Lower leg skin (tissue), 4 donors: Measurements from ENCODE around the gene KATNAL2. TPM values are rescaled to one million over a fixed set of nuclear protein-coding genes. Genes with fewer than 3 reads are reported as not detected.
"Not testable (repeated sequence)": the region's sequence is repeated elsewhere in the genome, so short reads cannot be mapped to it uniquely, and the experiment has no call there.

ENCODE experiments used
- DNase-seq, 2 donors: peaks; one replicate each; pipeline ENCODE4 v3.0.0-alpha.2; 2019; ENCODE audit warnings: low spot score in 2 of 2
- H3K4me3 ChIP-seq: fragments of 200-600 bp; sonication (generic); 2 replicates; pipeline ENCODE4 v1.5.1; 2017; ENCODE audit warnings: mild to moderate bottlenecking, low read depth; ENCODE audit not compliant: poor library complexity, severe bottlenecking
- POLR2A ChIP-seq, 2 donors: fragments of 450-650 bp; IDR thresholded peaks; one replicate each; pipeline ENCODE4 v1.6.1; 2016 to 2017; ENCODE audit warnings: antibody characterized with exemption in 2 of 2, mild to moderate bottlenecking in 1 of 2, moderate library complexity in 1 of 2
- WGBS, 2 donors: methylation state at CpG; one replicate each; pipeline ENCODE4 v1.1.5; 2018; 5-methylcytosine and 5-hydroxymethylcytosine counted together
- intact Hi-C: fragments of 100-400 bp; cut with DNase I; formaldehyde crosslinking; loops from one replicate; pipeline ENCODE4 v1.15.0; 2023; ENCODE audit warnings: low total_unique reads
- total RNA-seq, 4 donors: library from RNA; depleted of rRNA; stranded (reverse); fragments of >200 nt; gene quantifications; one replicate each; pipeline ENCODE4 v1.1.0, GENCODE V29; 2016
- TF ChIP-seq, protein P1 (sequence below), 3 donors: fragments of 450-650 bp; IDR thresholded peaks; one replicate each; pipeline ENCODE4 v1.5.1; 2016; ENCODE audit warnings: antibody characterized with exemption in 3 of 3, mild to moderate bottlenecking in 3 of 3, moderate library complexity in 2 of 3

KATNAL2 gene
- total RNA-seq, 4 donors from 2014 or later = 1.1 to 5.6 (median 4.5) TPM

GRCh38 chr18:46969551-46969950 lies 52.1 kb downstream of the KATNAL2 start:
- intact Hi-C loops, H3K4me3 ChIP-seq, DNase-seq: not testable (repeated sequence)
- WGBS, 2 donors = no CpG with 5 or more reads among the region's 32 CpGs

DNA sequence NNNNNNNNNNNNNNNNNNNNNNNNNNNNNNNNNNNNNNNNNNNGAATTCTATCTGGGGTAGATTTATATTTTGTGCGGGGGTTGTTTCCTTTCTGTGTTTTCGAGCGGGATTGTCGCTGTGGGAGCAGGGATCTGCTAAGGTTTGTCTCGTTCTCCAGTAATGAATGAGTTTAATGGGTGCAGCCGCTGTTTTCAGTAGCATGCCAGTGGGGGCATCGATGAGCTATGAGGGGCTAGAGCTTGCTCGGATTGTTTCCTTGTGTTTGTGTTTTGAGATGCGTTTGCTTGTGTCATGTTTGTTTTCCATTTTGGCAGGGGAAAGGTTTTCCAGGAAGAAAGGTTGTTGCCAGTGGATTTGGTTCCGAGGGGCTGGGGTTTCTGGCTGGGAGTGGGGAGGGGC lies 102.5 kb downstream of the KATNAL2 start:
- intact Hi-C loops, DNase-seq, H3K4me3 ChIP-seq: not testable (repeated sequence)
- WGBS, 2 donors = no CpG with 5 or more reads among the region's 10 CpGs

- intact Hi-C loops, DNase-seq, H3K4me3 ChIP-seq: not testable (repeated sequence)
- no CpG with 5 or more reads among the region's 19 CpGs for WGBS, 2 donors
Measured at GRCh38 chr18:47020757-47021156, 103.4 kb downstream of the KATNAL2 start.

DNA sequence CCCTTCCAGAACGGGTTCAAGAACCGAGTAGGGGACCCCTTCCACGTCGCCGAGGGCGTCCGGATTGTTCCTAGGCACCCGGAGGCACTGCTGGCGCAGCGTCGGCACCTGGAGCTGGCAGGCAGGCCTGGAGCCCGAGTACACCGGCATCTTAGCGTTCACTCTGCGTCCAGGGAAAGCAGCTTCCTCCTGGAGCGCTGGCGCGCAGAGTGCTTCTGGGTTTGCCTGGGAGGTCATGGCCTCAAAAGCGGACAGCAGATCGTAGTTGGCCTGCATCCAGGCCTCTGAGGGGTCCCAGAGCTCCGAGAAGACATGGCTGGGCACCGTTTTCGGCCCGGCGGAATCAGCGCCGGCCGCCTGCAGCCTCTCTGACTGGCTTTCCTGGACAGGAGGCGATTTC lies 105.4 kb downstream of the KATNAL2 start:
- intact Hi-C loops, DNase-seq: not testable (repeated sequence)

GRCh38 chr18:47023769-47024465 lies 106.5 kb downstream of the KATNAL2 start:
- DNase-seq, intact Hi-C loops, H3K4me3 ChIP-seq: not testable (repeated sequence)
- no CpG with 5 or more reads among the region's 55 CpGs for WGBS, 2 donors

More for the DNA sequence above, 105.4 kb downstream of the KATNAL2 start:
- H3K4me3 ChIP-seq = not testable (repeated sequence)
- WGBS, 2 donors = 93% methylated on average over 5 to 17 of the region's 29 CpGs

DNA sequence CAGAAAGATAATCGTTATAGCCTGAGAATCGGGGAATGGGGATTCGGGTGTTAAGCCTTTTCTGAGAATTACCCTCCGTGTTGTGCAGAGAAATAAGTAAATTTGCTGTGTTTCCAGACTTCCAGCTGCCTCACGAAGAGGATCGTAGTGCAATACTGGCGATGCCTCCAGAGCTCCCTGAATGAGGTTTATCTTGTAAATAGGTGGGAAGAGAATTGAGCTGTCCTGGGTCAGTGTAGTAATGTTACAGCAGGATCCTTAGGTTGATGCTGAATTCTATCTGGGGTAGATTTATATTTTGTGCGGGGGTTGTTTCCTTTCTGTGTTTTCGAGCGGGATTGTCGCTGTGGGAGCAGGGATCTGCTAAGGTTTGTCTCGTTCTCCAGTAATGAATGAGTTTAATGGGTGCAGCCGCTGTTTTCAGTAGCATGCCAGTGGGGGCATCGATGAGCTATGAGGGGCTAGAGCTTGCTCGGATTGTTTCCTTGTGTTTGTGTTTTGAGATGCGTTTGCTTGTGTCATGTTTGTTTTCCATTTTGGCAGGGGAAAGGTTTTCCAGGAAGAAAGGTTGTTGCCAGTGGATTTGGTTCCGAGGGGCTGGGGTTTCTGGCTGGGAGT lies 108.3 kb downstream of the KATNAL2 start:
- WGBS, 2 donors = 86 to 90% methylated on average over 10 to 11 of the region's 17 CpGs
- intact Hi-C loops = not testable (repeated sequence)

GRCh38 chr18:47028738-47029137 lies 111.3 kb downstream of the KATNAL2 start:
- intact Hi-C loops, H3K4me3 ChIP-seq, DNase-seq: not testable (repeated sequence)
- 90 to 98% methylated on average over 8 to 13 of the region's 29 CpGs for WGBS, 2 donors

More for the DNA sequence above, 108.3 kb downstream of the KATNAL2 start:
- H3K4me3 ChIP-seq, DNase-seq: not testable (repeated sequence)

DNA sequence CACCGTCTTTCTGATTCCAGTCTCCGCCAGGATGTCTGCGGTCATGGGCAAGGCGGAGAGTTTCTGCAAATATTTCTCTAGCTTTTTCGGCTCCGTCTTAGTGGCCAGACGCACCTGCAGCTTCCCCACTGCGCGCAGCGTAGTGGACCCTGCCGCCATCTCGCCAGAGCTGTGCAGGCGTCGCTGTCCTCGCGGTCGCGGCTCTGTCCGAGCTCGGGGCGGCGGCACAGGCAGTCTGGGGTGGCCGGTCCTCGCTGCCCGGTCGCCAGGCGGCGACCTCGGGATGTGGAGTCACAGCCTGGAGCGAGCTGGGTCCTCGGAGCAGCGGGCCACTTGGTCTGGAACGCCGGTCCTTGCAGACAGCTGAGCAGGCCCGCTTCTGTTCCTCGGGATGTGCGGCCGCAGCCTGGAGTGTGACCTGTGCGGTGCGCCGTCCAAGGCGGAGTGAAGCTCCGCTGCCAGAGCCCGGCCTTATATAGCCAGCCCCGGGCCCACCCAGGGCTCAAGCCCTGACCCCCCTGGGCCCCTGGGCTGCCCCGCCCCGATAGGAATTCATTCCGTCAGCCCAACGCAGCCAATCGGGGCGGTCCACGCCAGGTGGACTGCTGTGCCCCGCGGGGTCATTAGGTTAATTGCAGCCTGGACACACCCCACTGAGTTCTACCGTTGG lies 112.4 kb downstream of the KATNAL2 start:
- intact Hi-C loops, DNase-seq, H3K4me3 ChIP-seq: not testable (repeated sequence)
- WGBS, 2 donors = no CpG with 5 or more reads among the region's 55 CpGs

GRCh38 chr18:47030887-47031286 lies 113.5 kb downstream of the KATNAL2 start:
- intact Hi-C loops, H3K4me3 ChIP-seq, DNase-seq: not testable (repeated sequence)
- WGBS, 2 donors = 90 to 97% methylated on average over 4 to 7 of the region's 12 CpGs

DNA sequence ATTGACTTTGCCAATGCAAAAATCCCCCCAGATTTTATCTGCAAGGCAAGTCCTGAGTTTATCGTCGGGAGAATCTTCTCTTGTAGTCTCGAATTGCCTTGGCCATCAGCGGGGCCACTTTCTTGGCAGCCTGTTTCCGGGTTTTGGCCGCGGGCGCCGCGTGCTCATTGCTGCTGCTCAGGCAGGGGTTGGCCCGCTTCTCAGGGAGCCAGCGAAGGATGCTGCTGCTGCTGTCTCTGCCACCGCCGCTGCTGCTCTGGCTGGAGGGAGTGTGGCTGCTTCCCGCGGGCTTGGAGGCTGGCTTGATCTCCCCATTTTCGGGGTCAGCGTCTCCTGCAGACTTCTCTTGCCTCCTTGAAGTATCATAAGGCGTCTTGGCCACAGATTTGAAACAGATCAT lies 115.5 kb downstream of the KATNAL2 start:
- WGBS, 2 donors = 93% methylated on average over 19 of the region's 19 CpGs
- no peak for DNase-seq
- no peak overlapping the region for H3K4me3 ChIP-seq
- TF ChIP-seq, protein P1, sequence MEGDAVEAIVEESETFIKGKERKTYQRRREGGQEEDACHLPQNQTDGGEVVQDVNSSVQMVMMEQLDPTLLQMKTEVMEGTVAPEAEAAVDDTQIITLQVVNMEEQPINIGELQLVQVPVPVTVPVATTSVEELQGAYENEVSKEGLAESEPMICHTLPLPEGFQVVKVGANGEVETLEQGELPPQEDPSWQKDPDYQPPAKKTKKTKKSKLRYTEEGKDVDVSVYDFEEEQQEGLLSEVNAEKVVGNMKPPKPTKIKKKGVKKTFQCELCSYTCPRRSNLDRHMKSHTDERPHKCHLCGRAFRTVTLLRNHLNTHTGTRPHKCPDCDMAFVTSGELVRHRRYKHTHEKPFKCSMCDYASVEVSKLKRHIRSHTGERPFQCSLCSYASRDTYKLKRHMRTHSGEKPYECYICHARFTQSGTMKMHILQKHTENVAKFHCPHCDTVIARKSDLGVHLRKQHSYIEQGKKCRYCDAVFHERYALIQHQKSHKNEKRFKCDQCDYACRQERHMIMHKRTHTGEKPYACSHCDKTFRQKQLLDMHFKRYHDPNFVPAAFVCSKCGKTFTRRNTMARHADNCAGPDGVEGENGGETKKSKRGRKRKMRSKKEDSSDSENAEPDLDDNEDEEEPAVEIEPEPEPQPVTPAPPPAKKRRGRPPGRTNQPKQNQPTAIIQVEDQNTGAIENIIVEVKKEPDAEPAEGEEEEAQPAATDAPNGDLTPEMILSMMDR (IDR thresholded peaks at IDR 0.05) = no peak
- TF ChIP-seq POLR2A (IDR thresholded peaks at IDR 0.05) = no peak
- intact Hi-C loops = no loop called here

DNA sequence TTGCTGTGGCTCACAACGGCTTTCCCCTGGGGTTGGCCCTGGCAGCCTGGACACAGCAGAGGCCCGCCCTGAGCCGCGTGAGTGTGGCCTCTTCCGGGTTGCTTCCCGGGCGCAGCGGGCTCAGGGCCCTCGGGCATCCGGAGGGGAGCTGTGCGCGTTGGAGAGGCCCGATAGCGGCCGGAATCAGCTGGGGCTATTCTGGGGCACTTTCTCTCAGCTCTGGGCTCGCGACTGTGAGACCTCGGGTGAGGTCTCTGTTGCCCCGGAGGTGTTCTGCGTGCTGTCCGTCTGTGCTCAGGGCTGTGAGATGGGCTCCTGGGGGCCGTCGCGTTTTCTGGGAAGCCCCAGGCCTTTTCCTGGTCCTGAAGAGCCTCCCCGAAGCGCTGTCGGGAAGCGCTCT lies 117.2 kb downstream of the KATNAL2 start:
- H3K4me3 ChIP-seq, DNase-seq, intact Hi-C loops: not testable (repeated sequence)
- 92 to 97% methylated on average over 22 to 23 of the region's 28 CpGs for WGBS, 2 donors
